Measurements from ENCODE around the gene MIF. TPM values are rescaled to one million over a fixed set of nuclear protein-coding genes. Genes with fewer than 3 reads are reported as not detected.

The MIF gene
- total RNA-seq, 1 experiment from 2014 or later = 762 TPM

GRCh38 chr22:23874871-23875270, 19.3 kb upstream of the MIF start:
- Histone ChIP-seq H3K36me3 (ENCODE audit: control insufficient read depth, insufficient read depth, low read length) (no peaks in the 10 kb centered on the region), H3K4me1 (no peaks in the 10 kb centered on the region), H3K4me3 (ENCODE audit: low read depth, low read length) (no peak overlapping the region), H3K27me3 (replicated peaks; ENCODE audit: control insufficient read depth, insufficient read depth, low read length) (no peaks in the 10 kb centered on the region), H3K9me3 (no peaks in the 10 kb centered on the region)
- no peak for TF ChIP-seq CTCF (IDR thresholded peaks at IDR 0.05; ENCODE audit: insufficient read depth in 1 of 2, low read depth in 1 of 2, low read length in 1 of 2, severe bottlenecking in 1 of 2, unreplicated experiment in 1 of 2)
- ChIA-PET POLR2A (no interaction called here), CTCF (no interaction called here)
- no TSS peak for BruUV-seq (replicated peaks)
- H3K4me1 Mint-ChIP-seq (ENCODE audit: low read depth, unreplicated experiment) = no peaks in the 10 kb centered on the region
- no peak overlapping the region for H3K4me3 Mint-ChIP-seq (ENCODE audit: unreplicated experiment)
- no peaks in the 10 kb centered on the region for H3K27me3 Mint-ChIP-seq (ENCODE audit: insufficient read depth, unreplicated experiment)
- DNase-seq = no peak
- no peaks in the 10 kb centered on the region for H3K9me3 Mint-ChIP-seq (ENCODE audit: unreplicated experiment)
- intact Hi-C loops (cut with micrococcal nuclease; ENCODE audit: unreplicated experiment) = no loop called here
- peaks cover 11% of the 10 kb centered on the region for H3K36me3 Mint-ChIP-seq (ENCODE audit: insufficient read depth, unreplicated experiment)
- no peak overlapping the region for H3K27ac Mint-ChIP-seq (ENCODE audit: unreplicated experiment)

GRCh38 chr22:23875801-23876200, 18.4 kb upstream of the MIF start:
- Mint-ChIP-seq H3K9me3 (ENCODE audit: unreplicated experiment) (no peaks in the 10 kb centered on the region), H3K4me3 (ENCODE audit: unreplicated experiment) (no peak overlapping the region), H3K27me3 (ENCODE audit: insufficient read depth, unreplicated experiment) (no peaks in the 10 kb centered on the region), H3K4me1 (ENCODE audit: low read depth, unreplicated experiment) (no peaks in the 10 kb centered on the region), H3K27ac (ENCODE audit: unreplicated experiment) (no peak overlapping the region), H3K36me3 (ENCODE audit: insufficient read depth, unreplicated experiment) (peaks cover 14% of the 10 kb centered on the region)
- Histone ChIP-seq H3K4me1 (no peaks in the 10 kb centered on the region), H3K36me3 (ENCODE audit: control insufficient read depth, insufficient read depth, low read length) (no peaks in the 10 kb centered on the region), H3K4me3 (ENCODE audit: low read depth, low read length) (no peak overlapping the region), H3K27me3 (replicated peaks; ENCODE audit: control insufficient read depth, insufficient read depth, low read length) (no peaks in the 10 kb centered on the region), H3K9me3 (no peaks in the 10 kb centered on the region)
- no peak for DNase-seq
- no TSS peak for BruUV-seq (replicated peaks)
- POLR2A ChIA-PET = no interaction called here
- intact Hi-C loops (cut with micrococcal nuclease; ENCODE audit: unreplicated experiment) = no loop called here
- CTCF ChIA-PET = no interaction called here
- TF ChIP-seq CTCF (IDR thresholded peaks at IDR 0.05; ENCODE audit: insufficient read depth in 1 of 2, low read depth in 1 of 2, low read length in 1 of 2, severe bottlenecking in 1 of 2, unreplicated experiment in 1 of 2) = no peak

GRCh38 chr22:23877566-23877965, 16.6 kb upstream of the MIF start:
- no peak for DNase-seq
- Histone ChIP-seq H3K27me3 (replicated peaks; ENCODE audit: control insufficient read depth, insufficient read depth, low read length) (no peaks in the 10 kb centered on the region), H3K4me1 (no peaks in the 10 kb centered on the region), H3K36me3 (ENCODE audit: control insufficient read depth, insufficient read depth, low read length) (no peaks in the 10 kb centered on the region), H3K4me3 (ENCODE audit: low read depth, low read length) (no peak overlapping the region), H3K9me3 (no peaks in the 10 kb centered on the region)
- Mint-ChIP-seq H3K4me1 (ENCODE audit: low read depth, unreplicated experiment) (no peaks in the 10 kb centered on the region), H3K36me3 (ENCODE audit: insufficient read depth, unreplicated experiment) (peaks cover 17% of the 10 kb centered on the region), H3K27me3 (ENCODE audit: insufficient read depth, unreplicated experiment) (no peaks in the 10 kb centered on the region), H3K9me3 (ENCODE audit: unreplicated experiment) (no peaks in the 10 kb centered on the region), H3K4me3 (ENCODE audit: unreplicated experiment) (no peak overlapping the region), H3K27ac (ENCODE audit: unreplicated experiment) (no peak overlapping the region)
- no TSS peak for BruUV-seq (replicated peaks)
- intact Hi-C loops (cut with micrococcal nuclease; ENCODE audit: unreplicated experiment) = no loop called here
- POLR2A ChIA-PET = no interaction called here
- CTCF ChIA-PET = no interaction called here
- no peak for TF ChIP-seq CTCF (IDR thresholded peaks at IDR 0.05; ENCODE audit: insufficient read depth in 1 of 2, low read depth in 1 of 2, low read length in 1 of 2, severe bottlenecking in 1 of 2, unreplicated experiment in 1 of 2)

All from Caco-2 (cell line).